OCI-LY3 (cell line): Measurements from ENCODE around the gene DAZAP1.

Source experiments
- H2AFZ ChIP-seq: fragments of 200-600, 300-600 bp; shearing (Covaris generic); 2 replicates; pipeline ENCODE4 v1.6.0; 2014; ENCODE audit warnings: antibody characterized with exemption, low read depth, low read length
- H3K27ac ChIP-seq: fragments of 200-600, 300-600 bp; sonication (generic); 2 replicates; pipeline ENCODE4 v1.5.1; 2014; ENCODE audit warnings: mild to moderate bottlenecking, low read length, moderate library complexity, mixed read lengths
- H3K27me3 ChIP-seq: fragments of 200-600, 300-600 bp; sonication (generic); 2 replicates; pipeline ENCODE4 v1.6.1; 2014; ENCODE audit warnings: low read depth, low read length, mixed read lengths
- H3K36me3 ChIP-seq: fragments of 200-600, 300-600 bp; sonication (generic); replicated peaks from 2 replicates; pipeline ENCODE3; 2014; ENCODE audit warnings: low read depth, low read length, mixed read lengths
- H3K4me1 ChIP-seq: fragments of 300-600, 200-600 bp; sonication (generic); 2 replicates; pipeline ENCODE4 v1.6.1; 2014; ENCODE audit warnings: low read length, mixed read lengths
- H3K4me2 ChIP-seq: fragments of 200-600, 300-600 bp; sonication (generic); 2 replicates; pipeline ENCODE4 v1.6.1; 2014; ENCODE audit warnings: low read length, mixed read lengths
- H3K4me3 ChIP-seq: fragments of 300-600, 200-600 bp; sonication (generic); 2 replicates; pipeline ENCODE4 v1.5.1; 2014; ENCODE audit warnings: antibody characterized with exemption, mild to moderate bottlenecking, low read length, moderate library complexity
- H3K79me2 ChIP-seq: fragments of 300-600, 200-600 bp; shearing (Covaris generic); 2 replicates; pipeline ENCODE4 v1.6.1; 2014; ENCODE audit warnings: mild to moderate bottlenecking, low read length, mixed read lengths
- H3K9ac ChIP-seq: fragments of 300-600, 200-600 bp; shearing (Covaris generic); 2 replicates; pipeline ENCODE4 v1.6.0; 2014; ENCODE audit warnings: mild to moderate bottlenecking, low read length, moderate library complexity
- H3K9me3 ChIP-seq: fragments of 200-600, 300-600 bp; shearing (Covaris generic); 2 replicates; pipeline ENCODE4 v1.6.1; 2014; ENCODE audit warnings: low read length, mixed read lengths; ENCODE audit not compliant: insufficient read depth
- H4K20me1 ChIP-seq: fragments of 200-600, 300-600 bp; sonication (generic); 2 replicates; pipeline ENCODE4 v1.6.1; 2016; ENCODE audit warnings: low read length, mixed read lengths; ENCODE audit not compliant: insufficient read depth
- EZH2phosphoT487 ChIP-seq: fragments of 200-600 bp; shearing (Covaris generic); IDR thresholded peaks from 2 replicates; pipeline ENCODE4 v1.6.1; 2018; ENCODE audit warnings: antibody characterized with exemption, mixed run types, low read depth
- TF ChIP-seq, protein P1 (sequence below): fragments of 200-600, 300-600 bp; sonication (generic); IDR thresholded peaks from 2 replicates; pipeline ENCODE4 v1.5.1; 2014; ENCODE audit warnings: antibody characterized with exemption, low read length, low read depth

Gene DAZAP1

DNA sequence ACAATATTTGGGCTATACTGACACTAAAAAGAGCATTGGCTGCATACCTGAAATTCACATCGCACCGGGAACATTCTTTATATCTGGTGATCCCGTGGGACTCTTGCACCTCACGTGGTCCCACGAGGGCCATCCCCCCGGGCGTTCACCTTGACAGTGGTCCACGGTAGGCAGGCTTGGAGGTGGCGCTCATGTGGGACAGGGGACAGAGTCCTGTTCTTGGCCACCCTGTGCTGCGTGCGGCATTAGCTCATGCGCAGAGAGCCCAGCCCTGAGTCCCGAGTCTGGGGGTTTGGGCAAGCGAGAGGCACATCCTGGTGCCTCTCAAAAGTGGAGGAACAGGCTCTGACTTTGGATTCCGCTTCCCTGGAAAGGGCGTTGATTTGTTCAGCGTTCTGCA is 13.5 kb upstream of the DAZAP1 start:
- H3K9ac ChIP-seq: no peak overlapping the region
- H3K4me2 ChIP-seq: no peak overlapping the region
- no peaks in the 10 kb centered on the region for H3K27me3 ChIP-seq
- H4K20me1 ChIP-seq: no peaks in the 10 kb centered on the region; the same call in 1 of the 2 replicates
- no peaks in the 10 kb centered on the region for H3K9me3 ChIP-seq
- TF ChIP-seq, protein P1, sequence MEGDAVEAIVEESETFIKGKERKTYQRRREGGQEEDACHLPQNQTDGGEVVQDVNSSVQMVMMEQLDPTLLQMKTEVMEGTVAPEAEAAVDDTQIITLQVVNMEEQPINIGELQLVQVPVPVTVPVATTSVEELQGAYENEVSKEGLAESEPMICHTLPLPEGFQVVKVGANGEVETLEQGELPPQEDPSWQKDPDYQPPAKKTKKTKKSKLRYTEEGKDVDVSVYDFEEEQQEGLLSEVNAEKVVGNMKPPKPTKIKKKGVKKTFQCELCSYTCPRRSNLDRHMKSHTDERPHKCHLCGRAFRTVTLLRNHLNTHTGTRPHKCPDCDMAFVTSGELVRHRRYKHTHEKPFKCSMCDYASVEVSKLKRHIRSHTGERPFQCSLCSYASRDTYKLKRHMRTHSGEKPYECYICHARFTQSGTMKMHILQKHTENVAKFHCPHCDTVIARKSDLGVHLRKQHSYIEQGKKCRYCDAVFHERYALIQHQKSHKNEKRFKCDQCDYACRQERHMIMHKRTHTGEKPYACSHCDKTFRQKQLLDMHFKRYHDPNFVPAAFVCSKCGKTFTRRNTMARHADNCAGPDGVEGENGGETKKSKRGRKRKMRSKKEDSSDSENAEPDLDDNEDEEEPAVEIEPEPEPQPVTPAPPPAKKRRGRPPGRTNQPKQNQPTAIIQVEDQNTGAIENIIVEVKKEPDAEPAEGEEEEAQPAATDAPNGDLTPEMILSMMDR: no peak
- no peak for TF ChIP-seq EZH2phosphoT487
- H3K27ac ChIP-seq: no peak overlapping the region
- no peak overlapping the region for H3K4me3 ChIP-seq
- H2AFZ ChIP-seq: no peak overlapping the region
- H3K36me3 ChIP-seq: peaks cover 23% of the 10 kb centered on the region
- no peaks in the 10 kb centered on the region for H3K4me1 ChIP-seq
- no peaks in the 10 kb centered on the region for H3K79me2 ChIP-seq

DNA sequence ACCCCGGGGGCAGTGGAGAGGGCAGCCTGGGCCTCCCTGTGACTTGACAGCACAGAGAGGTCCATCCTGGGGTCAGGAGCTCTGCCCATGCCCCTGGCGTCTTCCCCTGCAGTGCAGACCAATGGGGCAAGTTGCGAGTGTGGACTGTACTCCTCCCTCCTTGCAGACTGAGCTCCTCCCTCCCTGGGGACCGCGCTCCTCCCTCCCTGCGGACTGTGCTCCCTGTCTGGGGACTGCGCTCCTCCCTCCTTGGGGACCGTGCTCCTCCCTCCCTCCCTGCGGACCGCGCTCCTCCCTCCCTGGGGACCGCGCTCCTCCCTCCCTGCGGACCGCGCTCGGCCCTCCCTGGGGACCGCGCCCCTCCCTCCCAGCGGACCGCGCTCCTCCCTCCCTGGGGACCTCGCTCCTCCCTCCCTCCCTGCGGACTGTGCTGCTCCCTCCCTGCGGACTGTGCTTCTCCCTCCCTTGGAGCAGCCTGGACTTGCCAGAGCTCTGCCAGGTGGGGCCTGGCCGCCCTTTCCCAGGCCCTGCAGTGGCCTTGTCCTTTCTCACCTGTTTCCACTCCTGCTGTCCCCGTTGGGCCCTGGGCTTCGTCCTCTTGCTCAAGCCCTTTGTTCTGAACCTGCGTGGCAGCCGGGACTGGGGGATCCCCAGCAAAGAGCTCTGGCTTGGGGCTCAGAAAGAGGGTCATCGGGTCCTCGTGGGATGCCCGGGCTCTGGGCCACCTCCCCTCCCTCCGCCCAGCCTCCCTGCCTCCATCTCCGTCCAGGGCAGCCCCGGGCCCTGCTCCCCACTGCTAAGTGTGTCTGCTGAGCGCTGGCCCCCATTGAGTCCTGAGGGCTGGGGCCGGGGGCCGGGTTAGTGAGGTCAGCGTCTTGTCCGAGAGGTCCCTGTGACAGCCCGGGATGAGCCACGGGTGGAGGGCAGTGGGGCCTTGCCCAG is 12.9 kb upstream of the DAZAP1 start:
- H3K4me1 ChIP-seq: no peaks in the 10 kb centered on the region
- no peak overlapping the region for H2AFZ ChIP-seq
- H3K36me3 ChIP-seq: peaks cover 16% of the 10 kb centered on the region
- H3K27me3 ChIP-seq: no peaks in the 10 kb centered on the region
- no peak overlapping the region for H3K27ac ChIP-seq
- H3K9ac ChIP-seq: no peak overlapping the region
- no peak overlapping the region for H3K4me2 ChIP-seq
- TF ChIP-seq, protein P1: no peak
- H3K9me3 ChIP-seq: no peaks in the 10 kb centered on the region
- no peaks in the 10 kb centered on the region for H3K79me2 ChIP-seq
- no peak overlapping the region for H3K4me3 ChIP-seq
- H4K20me1 ChIP-seq: no peaks in the 10 kb centered on the region; the same call in 1 of the 2 replicates

DNA sequence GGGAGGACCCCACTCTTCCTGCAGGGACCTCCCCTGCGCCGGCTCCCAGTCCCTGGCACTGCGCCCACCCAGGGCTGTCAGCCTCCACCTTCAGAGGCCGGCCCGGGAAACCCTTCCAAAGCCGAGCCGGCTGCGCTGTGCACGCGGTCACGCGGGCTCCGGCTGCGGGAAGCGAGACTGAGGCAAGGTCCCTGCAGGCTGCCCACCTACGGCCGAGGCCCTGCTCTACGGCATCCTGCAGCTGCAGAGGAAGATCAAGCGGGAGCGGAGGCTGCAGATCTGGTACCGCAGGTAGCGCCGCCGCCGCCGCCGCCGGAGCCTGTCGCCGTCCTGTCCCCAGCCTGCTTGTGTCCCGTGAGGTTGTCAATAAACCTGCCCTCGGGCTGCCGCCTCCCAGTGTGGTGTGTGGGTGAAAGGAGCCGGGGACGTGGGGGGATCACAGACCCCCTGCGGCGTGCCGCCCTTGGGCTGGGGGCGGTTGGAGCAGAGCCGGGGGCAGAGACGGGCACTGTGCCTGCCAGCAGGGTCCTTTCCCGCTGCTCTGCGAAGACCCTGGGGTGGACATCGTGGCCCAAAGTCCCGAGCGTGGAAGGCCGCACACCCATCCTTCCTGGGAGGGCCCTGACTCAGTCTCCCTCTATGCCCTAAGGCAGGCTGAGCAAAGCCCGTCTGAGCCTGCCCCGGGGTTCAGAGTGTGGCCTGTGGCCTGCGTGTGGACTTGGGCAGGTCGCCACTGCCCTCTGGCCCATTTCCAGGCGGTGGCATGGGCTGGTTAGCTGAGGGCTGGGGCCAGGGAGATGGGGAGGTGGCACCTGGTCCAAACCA is 12.0 kb upstream of the DAZAP1 start:
- Histone ChIP-seq H3K9ac (no peak overlapping the region), H3K79me2 (no peaks in the 10 kb centered on the region)

More for the DNA sequence above, 12.0 kb upstream of the DAZAP1 start:
- Histone ChIP-seq H4K20me1 (no peaks in the 10 kb centered on the region; the same call in 1 of the 2 replicates), H3K9me3 (no peaks in the 10 kb centered on the region), H3K4me1 (no peaks in the 10 kb centered on the region), H2AFZ (no peak overlapping the region), H3K4me2 (no peak overlapping the region), H3K36me3 (peaks cover 15% of the 10 kb centered on the region), H3K27me3 (no peaks in the 10 kb centered on the region), H3K4me3 (no peak overlapping the region), H3K27ac (no peak overlapping the region)
- no peak for TF ChIP-seq EZH2phosphoT487
- TF ChIP-seq, protein P1: no peak
